Measurements from ENCODE around the gene AMBRA1. TPM values are rescaled to one million over a fixed set of nuclear protein-coding genes. Genes with fewer than 3 reads are reported as not detected.
A peak's percentile ranks its signal among the peaks of the same experiment; 100 is the strongest.

Gene AMBRA1
- total RNA-seq, 2 experiments from 2014 or later: 24.6 to 30.7 TPM

DNA sequence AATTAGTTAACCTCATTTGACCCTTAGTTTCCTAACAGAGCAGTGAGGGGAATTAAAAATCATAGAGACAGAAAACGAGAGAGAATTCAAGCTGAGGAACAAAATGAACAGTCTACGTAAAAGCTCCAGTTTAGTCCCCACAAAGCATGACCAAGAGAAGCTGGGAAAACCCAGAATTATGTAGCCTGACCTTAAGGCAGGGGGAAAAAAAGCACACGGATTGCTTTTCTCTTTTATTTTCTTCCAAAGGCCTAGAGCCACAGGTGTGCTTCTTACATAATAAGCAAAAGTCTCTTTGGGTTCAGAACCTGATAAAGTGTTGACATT is 514 bp upstream of the AMBRA1 start:
- H4K20me1 ChIP-seq (ENCODE audit: insufficient read depth, low read length): peaks cover 13% of the 10 kb centered on the region; the same call in 1 of the 2 replicates
- DNase-seq (ENCODE audit: low spot score): no peak
- H2AFZ ChIP-seq (ENCODE audit: low read length): peak overlapping the region; percentile 96
- H3K9me2 ChIP-seq (ENCODE audit: insufficient read depth, low read length): no peaks in the 10 kb centered on the region
- intact Hi-C loops (cut with micrococcal nuclease; ENCODE audit: unreplicated experiment): loop anchor here (2.0 kb wide), 1 partner anchor 22 kb away; the partner anchor contains the start of genes ATG13 and HARBI1
- CTCF ChIA-PET (ENCODE audit: unreplicated experiment): interaction anchor here (1.2 to 1.3 kb wide), 2 partner anchors 21 to 23 kb away, joined by 3 read pairs; partner anchors contain the start of gene ATG13
- peaks cover 44% of the 10 kb centered on the region for H3K79me2 ChIP-seq (ENCODE audit: insufficient read depth, low read depth, low read length)
- no TSS peak for BruUV-seq (replicated peaks)
- H3K9me3 ChIP-seq (ENCODE audit: low read length): no peaks in the 10 kb centered on the region
- H3K27ac ChIP-seq (ENCODE audit: low read depth, low read length, poor library complexity, severe bottlenecking): peak overlapping the region; percentile 29
- no peaks in the 10 kb centered on the region; the same call in 1 of the 2 replicates for H3K36me3 ChIP-seq (ENCODE audit: insufficient read depth, low read length)
- H3K4me2 ChIP-seq (ENCODE audit: low read length): peak overlapping the region; percentile 72
- POLR2A ChIA-PET: interaction anchor here (0.6 to 1.6 kb wide), 4 partner anchors 15 to 181 kb away, joined by 3 to 6 read pairs (median 5); no protein-coding TSS in a partner anchor
- H3K4me1 ChIP-seq (ENCODE audit: insufficient read depth, low read length, poor library complexity, severe bottlenecking): peaks cover 22% of the 10 kb centered on the region
- no peak for TF ChIP-seq EZH2phosphoT487 (IDR thresholded peaks at IDR 0.05; ENCODE audit: borderline replicate concordance, low read depth, low read length)
- TF ChIP-seq, protein P1, sequence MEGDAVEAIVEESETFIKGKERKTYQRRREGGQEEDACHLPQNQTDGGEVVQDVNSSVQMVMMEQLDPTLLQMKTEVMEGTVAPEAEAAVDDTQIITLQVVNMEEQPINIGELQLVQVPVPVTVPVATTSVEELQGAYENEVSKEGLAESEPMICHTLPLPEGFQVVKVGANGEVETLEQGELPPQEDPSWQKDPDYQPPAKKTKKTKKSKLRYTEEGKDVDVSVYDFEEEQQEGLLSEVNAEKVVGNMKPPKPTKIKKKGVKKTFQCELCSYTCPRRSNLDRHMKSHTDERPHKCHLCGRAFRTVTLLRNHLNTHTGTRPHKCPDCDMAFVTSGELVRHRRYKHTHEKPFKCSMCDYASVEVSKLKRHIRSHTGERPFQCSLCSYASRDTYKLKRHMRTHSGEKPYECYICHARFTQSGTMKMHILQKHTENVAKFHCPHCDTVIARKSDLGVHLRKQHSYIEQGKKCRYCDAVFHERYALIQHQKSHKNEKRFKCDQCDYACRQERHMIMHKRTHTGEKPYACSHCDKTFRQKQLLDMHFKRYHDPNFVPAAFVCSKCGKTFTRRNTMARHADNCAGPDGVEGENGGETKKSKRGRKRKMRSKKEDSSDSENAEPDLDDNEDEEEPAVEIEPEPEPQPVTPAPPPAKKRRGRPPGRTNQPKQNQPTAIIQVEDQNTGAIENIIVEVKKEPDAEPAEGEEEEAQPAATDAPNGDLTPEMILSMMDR (conservative IDR thresholded peaks at IDR 0.05; ENCODE audit: low read length): no peak
- peak overlapping the region; percentile 85 for H3K4me3 ChIP-seq (ENCODE audit: low read depth, low read length, poor library complexity, severe bottlenecking)

DNA sequence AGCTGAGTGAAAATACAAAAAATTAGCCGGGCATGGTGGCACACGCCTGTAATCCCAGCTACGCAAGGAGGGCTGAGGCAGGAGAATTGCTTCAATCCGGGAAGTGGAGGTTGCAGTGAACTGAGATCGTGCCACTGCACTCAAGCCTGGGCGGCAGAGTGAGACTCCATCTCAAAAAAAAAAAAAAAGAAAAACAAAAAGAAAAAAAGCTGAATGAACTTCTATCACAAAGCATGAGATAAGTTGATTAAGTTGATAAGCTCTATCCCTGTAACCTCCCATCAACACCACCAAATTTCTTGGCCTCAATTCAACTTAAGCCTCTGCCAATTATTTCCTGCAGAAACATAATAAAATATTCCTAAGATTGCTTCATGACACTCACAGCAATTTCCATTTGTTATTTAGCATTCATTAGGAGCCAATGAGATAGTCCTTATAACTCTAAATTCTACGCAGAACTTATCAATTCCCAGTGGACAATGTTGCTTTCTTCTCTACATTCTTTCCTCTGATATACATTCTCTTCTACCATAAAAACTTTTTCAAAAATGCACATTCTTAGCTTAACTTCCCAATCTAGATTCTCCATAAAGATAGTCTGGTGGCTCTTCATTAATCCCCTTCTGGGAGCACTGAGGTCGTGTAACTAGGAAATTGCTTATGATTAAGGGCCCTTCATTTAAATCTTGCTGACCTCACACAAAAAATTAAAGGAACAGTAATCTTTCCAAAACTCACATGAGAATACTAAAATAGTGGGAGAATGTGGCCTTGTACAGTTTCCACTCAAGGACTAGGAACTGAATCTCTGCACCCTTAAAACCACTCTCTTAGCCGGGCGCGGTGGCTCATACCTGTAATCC is 2.9 kb downstream of the AMBRA1 start:
- Histone ChIP-seq H3K4me2 (ENCODE audit: low read length) (peak overlapping the region; percentile 23; the same call in 1 of the 2 replicates), H3K9me2 (ENCODE audit: insufficient read depth, low read length) (no peaks in the 10 kb centered on the region), H3K79me2 (ENCODE audit: insufficient read depth, low read depth, low read length) (peaks cover 76% of the 10 kb centered on the region), H3K4me1 (ENCODE audit: insufficient read depth, low read length, poor library complexity, severe bottlenecking) (peaks cover 22% of the 10 kb centered on the region), H3K4me3 (ENCODE audit: low read depth, low read length, poor library complexity, severe bottlenecking) (no peak overlapping the region), H2AFZ (ENCODE audit: low read length) (no peak overlapping the region), H3K36me3 (ENCODE audit: insufficient read depth, low read length) (peaks cover 22% of the 10 kb centered on the region), H3K27ac (ENCODE audit: low read depth, low read length, poor library complexity, severe bottlenecking) (no peak overlapping the region), H3K9me3 (ENCODE audit: low read length) (no peaks in the 10 kb centered on the region), H4K20me1 (ENCODE audit: insufficient read depth, low read length) (peaks cover 13% of the 10 kb centered on the region; the same call in 1 of the 2 replicates)
- BruUV-seq (replicated peaks): TSS peak; percentile 62
- POLR2A ChIA-PET: interaction anchor here (0.7 to 1.4 kb wide), 3 partner anchors 11 to 1729 kb away, joined by 3 to 7 read pairs (median 4); no protein-coding TSS in a partner anchor
- TF ChIP-seq, protein P1 (conservative IDR thresholded peaks at IDR 0.05; ENCODE audit: low read length): no peak
- no peak for TF ChIP-seq EZH2phosphoT487 (IDR thresholded peaks at IDR 0.05; ENCODE audit: borderline replicate concordance, low read depth, low read length)
- intact Hi-C loops (cut with micrococcal nuclease; ENCODE audit: unreplicated experiment): no loop called here
- DNase-seq (ENCODE audit: low spot score): no peak
- CTCF ChIA-PET (ENCODE audit: unreplicated experiment): interaction anchor here (0.6 kb wide), 1 partner anchor 335 kb away, joined by 3 read pairs; no protein-coding TSS in a partner anchor
